ENCODE measurements around the gene ELMO2.

Gene ELMO2

GRCh38 chr20:46366826-46367225 is 39.6 kb downstream of the ELMO2 start:
- DNase-seq (ENCODE audit: low spot score) = no peak

GRCh38 chr20:46365487-46366220 is 40.8 kb downstream of the ELMO2 start:
- DNase-seq (ENCODE audit: low spot score) = no peak

GRCh38 chr20:46364670-46365486 is 41.5 kb downstream of the ELMO2 start:
- no peak for DNase-seq (ENCODE audit: low spot score)

GRCh38 chr20:46363874-46364669 is 42.3 kb downstream of the ELMO2 start:
- DNase-seq (ENCODE audit: low spot score) = peak; percentile 95

- no peak for DNase-seq (ENCODE audit: low spot score)
Measured at GRCh38 chr20:46362921-46363867, 43.2 kb downstream of the ELMO2 start.

- no peak for DNase-seq (ENCODE audit: low spot score)
Measured at GRCh38 chr20:46361811-46362210, 44.6 kb downstream of the ELMO2 start.

GRCh38 chr20:46361381-46361780 is 45.0 kb downstream of the ELMO2 start:
- DNase-seq (ENCODE audit: low spot score) = no peak

- DNase-seq (ENCODE audit: low spot score) = no peak
Measured at GRCh38 chr20:46359233-46359751, 47.1 kb downstream of the ELMO2 start.

GRCh38 chr20:46358346-46359058 is 47.9 kb downstream of the ELMO2 start:
- no peak for DNase-seq (ENCODE audit: low spot score)

- DNase-seq (ENCODE audit: low spot score) = no peak
Measured at GRCh38 chr20:46357030-46357514, 49.3 kb downstream of the ELMO2 start.

GRCh38 chr20:46356195-46357029 is 50.0 kb downstream of the ELMO2 start:
- DNase-seq (ENCODE audit: low spot score) = no peak

GRCh38 chr20:46355778-46356177 is 50.6 kb downstream of the ELMO2 start:
- no peak for DNase-seq (ENCODE audit: low spot score)

- DNase-seq (ENCODE audit: low spot score) = no peak
Measured at GRCh38 chr20:46354920-46355654, 51.3 kb downstream of the ELMO2 start.

GRCh38 chr20:46354207-46354555 is 52.2 kb downstream of the ELMO2 start:
- no peak for DNase-seq (ENCODE audit: low spot score)

GRCh38 chr20:46353500-46354206 is 52.8 kb downstream of the ELMO2 start:
- no peak for DNase-seq (ENCODE audit: low spot score)

- DNase-seq (ENCODE audit: low spot score) = no peak
Measured at GRCh38 chr20:46352370-46352938, 54.0 kb downstream of the ELMO2 start.

- no peak for DNase-seq (ENCODE audit: low spot score)
Measured at GRCh38 chr20:46351357-46352058, 54.9 kb downstream of the ELMO2 start.

Measured in NAMALWA (cell line).